ENCODE results near the gene CUTA. TPM values are rescaled to one million over a fixed set of nuclear protein-coding genes. Genes with fewer than 3 reads are reported as not detected.

The CUTA gene
- total RNA-seq, 3 donors from 2014 or later: 81.3 to 123 (median 111) TPM

DNA sequence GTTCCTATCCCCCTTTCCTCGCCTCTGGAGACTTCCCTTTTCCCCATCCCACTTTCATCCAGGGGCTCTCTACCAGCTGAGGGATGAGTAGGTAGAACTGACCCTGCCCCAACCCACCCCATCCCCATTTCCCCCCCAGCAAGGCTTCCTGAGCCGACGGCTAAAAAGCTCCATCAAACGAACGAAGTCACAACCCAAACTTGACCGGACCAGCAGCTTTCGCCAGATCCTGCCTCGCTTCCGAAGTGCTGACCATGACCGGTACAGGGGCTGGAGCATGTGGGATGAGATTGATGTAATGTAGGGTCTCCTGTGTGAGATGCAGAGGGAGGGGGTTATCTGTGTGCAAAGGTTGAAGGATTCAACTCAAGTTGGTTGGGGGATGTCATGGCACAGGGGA, 14.6 kb upstream of the CUTA start:
- H3K27ac ChIP-seq: no peak overlapping the region
- no peaks in the 10 kb centered on the region for H3K27me3 ChIP-seq
- no peak for DNase-seq (ENCODE audit: low spot score in 2 of 2)
- no peak overlapping the region for H3K4me3 ChIP-seq
- H3K4me1 ChIP-seq: peaks cover 0 to 11% of the 10 kb centered on the region in 2 donors
- no peaks in the 10 kb centered on the region for H3K36me3 ChIP-seq
- no peak for TF ChIP-seq POLR2AphosphoS5 (IDR thresholded peaks at IDR 0.05)
- TF ChIP-seq POLR2A (IDR thresholded peaks at IDR 0.05): no peak
- no peak for TF ChIP-seq CTCF (IDR thresholded peaks at IDR 0.05)
- intact Hi-C loops (cut with DNase I; ENCODE audit: low total_unique reads): no loop called here
- no peaks in the 10 kb centered on the region for H3K9me3 ChIP-seq

GRCh38 chr6:33431880-33432541, 14.1 kb upstream of the CUTA start:
- H3K4me3 ChIP-seq: no peak overlapping the region
- intact Hi-C loops (cut with DNase I; ENCODE audit: low total_unique reads): no loop called here

GRCh38 chr6:33430991-33431879, 13.3 kb upstream of the CUTA start:
- intact Hi-C loops (cut with DNase I; ENCODE audit: low total_unique reads): no loop called here
- no peak for DNase-seq (ENCODE audit: low spot score in 2 of 2)
- H3K27ac ChIP-seq: no peak overlapping the region
- no peak for TF ChIP-seq CTCF (IDR thresholded peaks at IDR 0.05)
- TF ChIP-seq POLR2AphosphoS5 (IDR thresholded peaks at IDR 0.05): no peak
- TF ChIP-seq POLR2A (IDR thresholded peaks at IDR 0.05): no peak
- H3K4me3 ChIP-seq: peak overlapping the region in 2 of 3 donors; percentile 13 to 48
- no peaks in the 10 kb centered on the region for H3K36me3 ChIP-seq
- no peaks in the 10 kb centered on the region for H3K27me3 ChIP-seq
- peaks cover 4 to 11% of the 10 kb centered on the region in 2 donors for H3K4me1 ChIP-seq
- H3K9me3 ChIP-seq: no peaks in the 10 kb centered on the region

More at GRCh38 chr6:33431880-33432541, 14.1 kb upstream of the CUTA start:
- no peak for DNase-seq (ENCODE audit: low spot score in 2 of 2)
- Histone ChIP-seq H3K4me1 (peaks cover 3 to 11% of the 10 kb centered on the region in 2 donors), H3K27me3 (no peaks in the 10 kb centered on the region), H3K27ac (no peak overlapping the region), H3K36me3 (no peaks in the 10 kb centered on the region), H3K9me3 (no peaks in the 10 kb centered on the region)
- TF ChIP-seq CTCF (IDR thresholded peaks at IDR 0.05): no peak
- TF ChIP-seq POLR2A (IDR thresholded peaks at IDR 0.05): no peak
- no peak for TF ChIP-seq POLR2AphosphoS5 (IDR thresholded peaks at IDR 0.05)

- H3K4me3 ChIP-seq: no peak overlapping the region
These were observed 12.4 kb upstream of the CUTA start for GRCh38 chr6:33430334-33430733.

More at GRCh38 chr6:33430334-33430733, 12.4 kb upstream of the CUTA start:
- intact Hi-C loops (cut with DNase I; ENCODE audit: low total_unique reads): no loop called here
- H3K27me3 ChIP-seq: no peaks in the 10 kb centered on the region
- H3K4me1 ChIP-seq: peaks cover 4 to 11% of the 10 kb centered on the region in 2 donors
- DNase-seq (ENCODE audit: low spot score in 2 of 2): no peak
- no peak overlapping the region for H3K27ac ChIP-seq
- H3K36me3 ChIP-seq: no peaks in the 10 kb centered on the region
- no peaks in the 10 kb centered on the region for H3K9me3 ChIP-seq
- no peak for TF ChIP-seq POLR2AphosphoS5 (IDR thresholded peaks at IDR 0.05)
- no peak for TF ChIP-seq POLR2A (IDR thresholded peaks at IDR 0.05)
- no peak for TF ChIP-seq CTCF (IDR thresholded peaks at IDR 0.05)

Data from breast epithelium (tissue), 4 donors.